Activated B cell treated with CpG ODN at 0.5 μM for 24 hours (primary cell): Measurements from ENCODE around the gene TOP3B. TPM values are rescaled to one million over a fixed set of nuclear protein-coding genes. Genes with fewer than 3 reads are reported as not detected.

Source experiments
- ATAC-seq: fragments of 200-7000 bp; cut with Tn5 transposase; one replicate; pipeline ENCODE4 v1.10.0; 2021; ENCODE audit warnings: low read depth, mild to moderate bottlenecking, moderate library complexity
- CTCF ChIA-PET: fragments of 350-600 bp; sonication (Branson Sonifier 250); formaldehyde crosslinking; loops from one replicate; lab custom pipeline; 2021; ENCODE audit warnings: antibody characterized with exemption; lab: Charles Lee
- POLR2A ChIA-PET: fragments of 350-600 bp; sonication (Branson Sonifier 250); formaldehyde crosslinking; loops from one replicate; lab custom pipeline; 2021; ENCODE audit warnings: antibody characterized with exemption; lab: Charles Lee
- DNase-seq: peaks from one replicate; pipeline ENCODE4 v3.0.0; 2022
- H3K27ac Mint-ChIP-seq: one replicate; pipeline ENCODE4 v1.8.0; 2020; ENCODE audit warnings: mixed read lengths
- H3K27me3 Mint-ChIP-seq: one replicate; pipeline ENCODE4 v1.8.0; 2021; ENCODE audit warnings: mixed read lengths
- H3K36me3 Mint-ChIP-seq: one replicate; pipeline ENCODE4 v1.8.0; 2021; ENCODE audit warnings: low read depth, mixed read lengths
- H3K4me1 Mint-ChIP-seq: one replicate; pipeline ENCODE4 v1.8.0; 2021; ENCODE audit warnings: mixed read lengths
- H3K4me3 Mint-ChIP-seq: one replicate; pipeline ENCODE4 v1.8.0; 2020; ENCODE audit warnings: mild to moderate bottlenecking, mixed read lengths
- H3K9me3 Mint-ChIP-seq: one replicate; pipeline ENCODE4 v1.8.0; 2020; ENCODE audit warnings: mixed read lengths
- CTCF ChIP-seq: fragments of 200-600 bp; IDR thresholded peaks from one replicate; pipeline ENCODE4 v1.8.0; 2022; ENCODE audit warnings: antibody characterized with exemption, mild to moderate bottlenecking
- intact Hi-C: fragments of 100-400 bp; cut with micrococcal nuclease; formaldehyde crosslinking; loops from one replicate; pipeline ENCODE4 v1.15.1; 2024
- total RNA-seq: library from RNA; stranded (reverse); gene quantifications from 2 replicates; pipeline ENCODE4 v1.2.3, GENCODE V29; 2022

TOP3B gene
- total RNA-seq, 1 donor from 2014 or later = 83.4 TPM

GRCh38 chr22:21932347-21932746 lies 50.2 kb downstream of the TOP3B start:
- Mint-ChIP-seq H3K4me1 (peaks cover 20% of the 10 kb centered on the region), H3K9me3 (no peaks in the 10 kb centered on the region), H3K36me3 (peaks cover 47% of the 10 kb centered on the region), H3K27me3 (no peaks in the 10 kb centered on the region), H3K27ac (no peak overlapping the region), H3K4me3 (no peak overlapping the region)
- ChIA-PET CTCF (no interaction called here), POLR2A (no interaction called here)
- no peak for DNase-seq
- intact Hi-C loops = no loop called here
- no peak for TF ChIP-seq CTCF
- ATAC-seq = no peak

- H3K36me3 Mint-ChIP-seq = peaks cover 44% of the 10 kb centered on the region
- DNase-seq = no peak
- no peak overlapping the region for H3K27ac Mint-ChIP-seq
- H3K9me3 Mint-ChIP-seq = no peaks in the 10 kb centered on the region
- H3K4me3 Mint-ChIP-seq = no peak overlapping the region
- TF ChIP-seq CTCF = no peak
- intact Hi-C loops = no loop called here
- H3K27me3 Mint-ChIP-seq = no peaks in the 10 kb centered on the region
- ChIA-PET CTCF (no interaction called here), POLR2A (no interaction called here)
- no peak for ATAC-seq
- H3K4me1 Mint-ChIP-seq = peaks cover 12% of the 10 kb centered on the region
Measured at GRCh38 chr22:21931056-21931455, 51.5 kb downstream of the TOP3B start.

GRCh38 chr22:21929253-21929652 lies 53.3 kb downstream of the TOP3B start:
- H3K36me3 Mint-ChIP-seq = peaks cover 44% of the 10 kb centered on the region
- no peaks in the 10 kb centered on the region for H3K9me3 Mint-ChIP-seq
- no peak overlapping the region for H3K4me3 Mint-ChIP-seq
- CTCF ChIA-PET = no interaction called here
- peaks cover 4% of the 10 kb centered on the region for H3K4me1 Mint-ChIP-seq
- DNase-seq (no peak), ATAC-seq (no peak)
- no peaks in the 10 kb centered on the region for H3K27me3 Mint-ChIP-seq
- POLR2A ChIA-PET = no interaction called here
- TF ChIP-seq CTCF = no peak
- no peak overlapping the region for H3K27ac Mint-ChIP-seq
- intact Hi-C loops = no loop called here

GRCh38 chr22:21928048-21928447 lies 54.5 kb downstream of the TOP3B start:
- Mint-ChIP-seq H3K36me3 (peaks cover 42% of the 10 kb centered on the region), H3K27me3 (no peaks in the 10 kb centered on the region), H3K4me3 (no peak overlapping the region), H3K4me1 (peaks cover 4% of the 10 kb centered on the region), H3K27ac (no peak overlapping the region), H3K9me3 (no peaks in the 10 kb centered on the region)
- ChIA-PET POLR2A (no interaction called here), CTCF (no interaction called here)
- no peak for DNase-seq
- intact Hi-C loops = no loop called here
- TF ChIP-seq CTCF = no peak
- no peak for ATAC-seq

GRCh38 chr22:21927174-21927823 lies 55.3 kb downstream of the TOP3B start:
- ATAC-seq = no peak
- no peak overlapping the region for H3K4me3 Mint-ChIP-seq
- DNase-seq = no peak
- H3K27ac Mint-ChIP-seq = no peak overlapping the region
- H3K9me3 Mint-ChIP-seq = no peaks in the 10 kb centered on the region
- intact Hi-C loops = no loop called here
- no peak for TF ChIP-seq CTCF
- peaks cover 4% of the 10 kb centered on the region for H3K4me1 Mint-ChIP-seq
- ChIA-PET POLR2A (no interaction called here), CTCF (no interaction called here)
- H3K36me3 Mint-ChIP-seq = peaks cover 34% of the 10 kb centered on the region
- H3K27me3 Mint-ChIP-seq = no peaks in the 10 kb centered on the region
